ENCODE measurements around the gene DDX1. TPM values are rescaled to one million over a fixed set of nuclear protein-coding genes. Genes with fewer than 3 reads are reported as not detected.

The DDX1 gene
- total and polyA plus RNA-seq, 2 donors (not counting 3 experiments of a cell fraction or from before 2014, with no cell fraction given), result 41.2 to 117 TPM

GRCh38 chr2:15649561-15650255, 58.0 kb downstream of the DDX1 start:
- Histone ChIP-seq H3K79me2 (ENCODE audit: control insufficient read depth, insufficient read depth, low read length) (no peaks in the 10 kb centered on the region), H2AFZ (ENCODE audit: low read depth, low read length) (peak overlapping the region; percentile 9), H3K4me1 (ENCODE audit: control insufficient read depth, extremely low read depth, insufficient read depth, low read length) (peaks cover 10% of the 10 kb centered on the region), H3K36me3 (ENCODE audit: control insufficient read depth in 2 of 2, extremely low read depth in 1 of 2, insufficient read depth in 2 of 2, low read length in 2 of 2) (no peaks in the 10 kb centered on the region), H3K27me3 (ENCODE audit: control insufficient read depth in 2 of 2, insufficient read depth in 2 of 2, low read length in 2 of 2) (no peaks in the 10 kb centered on the region), H3K4me3 (replicated peaks in 1 of 3; ENCODE audit: insufficient read depth in 1 of 3, low read depth in 1 of 3, low read length in 3 of 3) (no peak overlapping the region), H4K20me1 (replicated peaks; ENCODE audit: control insufficient read depth, extremely low read depth, insufficient read depth, low read length) (no peaks in the 10 kb centered on the region), H3K27ac (ENCODE audit: insufficient read depth, low read depth, low read length) (no peak overlapping the region), H3K4me2 (ENCODE audit: insufficient read depth, low read length) (no peak overlapping the region), H3K9ac (replicated peaks; ENCODE audit: extremely low read depth, insufficient read depth, low read length) (no peak overlapping the region), H3K9me3 (replicated peaks; ENCODE audit: control insufficient read depth, insufficient read depth, low read length) (no peaks in the 10 kb centered on the region), H3K9me1 (replicated peaks; ENCODE audit: control insufficient read depth, extremely low read depth, insufficient read depth, low read length) (no peaks in the 10 kb centered on the region)
- FAIRE-seq, result no peak
- dilution Hi-C loops (cut with MboI; ENCODE audit: extremely low pct_ligation_motif_present, low sequenced_read_pairs) (no loop called here), intact Hi-C loops (cut with micrococcal nuclease) (no loop called here)
- CTCF ChIA-PET, result no interaction called here
- POLR2A ChIA-PET, result no interaction called here
- no peak for DNase-seq (ENCODE audit: low read depth, low spot score)
- BruUV-seq (replicated peaks), result no TSS peak
- TF ChIP-seq MAX (IDR thresholded peaks at IDR 0.05; ENCODE audit: insufficient read depth, insufficient read length), result no peak
- TF ChIP-seq MYC (IDR thresholded peaks at IDR 0.05; ENCODE audit: low read depth, low read length), result no peak
- TF ChIP-seq JUN (IDR thresholded peaks at IDR 0.05; ENCODE audit: borderline replicate concordance, insufficient read depth, insufficient read length, low read depth), result no peak
- TF ChIP-seq EZH2 (IDR thresholded peaks at IDR 0.05; ENCODE audit: borderline replicate concordance, low read depth, low read length, severe bottlenecking), result no peak
- TF ChIP-seq POLR2AphosphoS5 (IDR thresholded peaks at IDR 0.05; ENCODE audit: insufficient read depth, low read depth, low read length), result no peak
- TF ChIP-seq FOS (IDR thresholded peaks at IDR 0.05; ENCODE audit: borderline replicate concordance, insufficient read depth, low read length), result no peak
- TF ChIP-seq, protein P1, sequence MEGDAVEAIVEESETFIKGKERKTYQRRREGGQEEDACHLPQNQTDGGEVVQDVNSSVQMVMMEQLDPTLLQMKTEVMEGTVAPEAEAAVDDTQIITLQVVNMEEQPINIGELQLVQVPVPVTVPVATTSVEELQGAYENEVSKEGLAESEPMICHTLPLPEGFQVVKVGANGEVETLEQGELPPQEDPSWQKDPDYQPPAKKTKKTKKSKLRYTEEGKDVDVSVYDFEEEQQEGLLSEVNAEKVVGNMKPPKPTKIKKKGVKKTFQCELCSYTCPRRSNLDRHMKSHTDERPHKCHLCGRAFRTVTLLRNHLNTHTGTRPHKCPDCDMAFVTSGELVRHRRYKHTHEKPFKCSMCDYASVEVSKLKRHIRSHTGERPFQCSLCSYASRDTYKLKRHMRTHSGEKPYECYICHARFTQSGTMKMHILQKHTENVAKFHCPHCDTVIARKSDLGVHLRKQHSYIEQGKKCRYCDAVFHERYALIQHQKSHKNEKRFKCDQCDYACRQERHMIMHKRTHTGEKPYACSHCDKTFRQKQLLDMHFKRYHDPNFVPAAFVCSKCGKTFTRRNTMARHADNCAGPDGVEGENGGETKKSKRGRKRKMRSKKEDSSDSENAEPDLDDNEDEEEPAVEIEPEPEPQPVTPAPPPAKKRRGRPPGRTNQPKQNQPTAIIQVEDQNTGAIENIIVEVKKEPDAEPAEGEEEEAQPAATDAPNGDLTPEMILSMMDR (IDR thresholded peaks at IDR 0.05; ENCODE audit: extremely low read depth in 1 of 2, insufficient read depth in 1 of 2, low read depth in 1 of 2, low read length in 2 of 2), result no peak
- no peak for TF ChIP-seq GATA2 (IDR thresholded peaks at IDR 0.05; ENCODE audit: insufficient read depth, insufficient read length, low read depth, low read length)
- no peak for TF ChIP-seq POLR2A (IDR thresholded peaks at IDR 0.05; ENCODE audit: low read depth, low read length)

All from endothelial cell of umbilical vein (primary cell).